ENCODE results near the gene B4GAT1.
"Not testable (repeated sequence)": the region's sequence is repeated elsewhere in the genome, so short reads cannot be mapped to it uniquely, and the experiment has no call there.

B4GAT1 gene

GRCh38 chr11:66367561-66368312, 20.3 kb upstream of the B4GAT1 start:
- peaks cover 32% of the 10 kb centered on the region for H3K27me3 Mint-ChIP-seq
- intact Hi-C loops (cut with micrococcal nuclease): no loop called here
- no peaks in the 10 kb centered on the region for H3K9me3 Mint-ChIP-seq
- H3K36me3 Mint-ChIP-seq (ENCODE audit: low read depth): no peaks in the 10 kb centered on the region
- H3K4me3 Mint-ChIP-seq: no peak overlapping the region
- H3K4me1 Mint-ChIP-seq (ENCODE audit: low read depth): peaks cover 5% of the 10 kb centered on the region
- H3K27ac Mint-ChIP-seq: no peak overlapping the region

GRCh38 chr11:66366844-66367477, 19.5 kb upstream of the B4GAT1 start:
- intact Hi-C loops (cut with micrococcal nuclease): no loop called here
- Mint-ChIP-seq H3K9me3 (no peaks in the 10 kb centered on the region), H3K27me3 (peaks cover 26% of the 10 kb centered on the region), H3K4me3 (no peak overlapping the region), H3K4me1 (ENCODE audit: low read depth) (peaks cover 5% of the 10 kb centered on the region), H3K27ac (no peak overlapping the region), H3K36me3 (ENCODE audit: low read depth) (no peaks in the 10 kb centered on the region)

GRCh38 chr11:66365711-66366619, 18.5 kb upstream of the B4GAT1 start:
- Mint-ChIP-seq H3K4me1 (ENCODE audit: low read depth) (peaks cover 2% of the 10 kb centered on the region), H3K9me3 (no peaks in the 10 kb centered on the region), H3K36me3 (ENCODE audit: low read depth) (no peaks in the 10 kb centered on the region), H3K4me3 (no peak overlapping the region), H3K27me3 (peaks cover 17% of the 10 kb centered on the region), H3K27ac (no peak overlapping the region)
- intact Hi-C loops (cut with micrococcal nuclease): no loop called here

- H3K4me1 Mint-ChIP-seq (ENCODE audit: low read depth): no peaks in the 10 kb centered on the region
- intact Hi-C loops (cut with micrococcal nuclease): no loop called here
Measured at GRCh38 chr11:66365166-66365565, 17.7 kb upstream of the B4GAT1 start.

GRCh38 chr11:66363805-66364535, 16.5 kb upstream of the B4GAT1 start:
- peaks cover 2% of the 10 kb centered on the region for H3K27me3 Mint-ChIP-seq
- no peaks in the 10 kb centered on the region for H3K36me3 Mint-ChIP-seq (ENCODE audit: low read depth)
- intact Hi-C loops (cut with micrococcal nuclease): no loop called here
- H3K9me3 Mint-ChIP-seq: no peaks in the 10 kb centered on the region
- H3K27ac Mint-ChIP-seq: no peak overlapping the region
- no peaks in the 10 kb centered on the region for H3K4me1 Mint-ChIP-seq (ENCODE audit: low read depth)
- H3K4me3 Mint-ChIP-seq: no peak overlapping the region

More at GRCh38 chr11:66365166-66365565, 17.7 kb upstream of the B4GAT1 start:
- Mint-ChIP-seq H3K36me3 (ENCODE audit: low read depth) (no peaks in the 10 kb centered on the region), H3K4me3 (no peak overlapping the region), H3K27ac (no peak overlapping the region), H3K9me3 (no peaks in the 10 kb centered on the region), H3K27me3 (peaks cover 9% of the 10 kb centered on the region)

- H3K27me3 Mint-ChIP-seq: no peaks in the 10 kb centered on the region
- no peak overlapping the region for H3K27ac Mint-ChIP-seq
- no peaks in the 10 kb centered on the region for H3K9me3 Mint-ChIP-seq
- no peaks in the 10 kb centered on the region for H3K4me1 Mint-ChIP-seq (ENCODE audit: low read depth)
- no peaks in the 10 kb centered on the region for H3K36me3 Mint-ChIP-seq (ENCODE audit: low read depth)
- no peak overlapping the region for H3K4me3 Mint-ChIP-seq
- intact Hi-C loops (cut with micrococcal nuclease): no loop called here
Measured at GRCh38 chr11:66363187-66363601, 15.8 kb upstream of the B4GAT1 start.

GRCh38 chr11:66362481-66363147, 15.2 kb upstream of the B4GAT1 start:
- no peaks in the 10 kb centered on the region for H3K27me3 Mint-ChIP-seq
- intact Hi-C loops (cut with micrococcal nuclease): no loop called here
- H3K4me1 Mint-ChIP-seq (ENCODE audit: low read depth): no peaks in the 10 kb centered on the region
- H3K9me3 Mint-ChIP-seq: no peaks in the 10 kb centered on the region
- H3K27ac Mint-ChIP-seq: no peak overlapping the region
- H3K36me3 Mint-ChIP-seq (ENCODE audit: low read depth): no peaks in the 10 kb centered on the region
- H3K4me3 Mint-ChIP-seq: no peak overlapping the region

- H3K9me3 Mint-ChIP-seq: no peaks in the 10 kb centered on the region
- H3K27ac Mint-ChIP-seq: no peak overlapping the region
- H3K4me3 Mint-ChIP-seq: no peak overlapping the region
- H3K36me3 Mint-ChIP-seq (ENCODE audit: low read depth): no peaks in the 10 kb centered on the region
- intact Hi-C loops (cut with micrococcal nuclease): no loop called here
- H3K27me3 Mint-ChIP-seq: no peaks in the 10 kb centered on the region
- H3K4me1 Mint-ChIP-seq (ENCODE audit: low read depth): no peaks in the 10 kb centered on the region
Measured at GRCh38 chr11:66361502-66361941, 14.1 kb upstream of the B4GAT1 start.

- Mint-ChIP-seq H3K9me3 (no peaks in the 10 kb centered on the region), H3K27ac (no peak overlapping the region), H3K4me3 (no peak overlapping the region), H3K4me1 (ENCODE audit: low read depth) (no peaks in the 10 kb centered on the region), H3K36me3 (ENCODE audit: low read depth) (no peaks in the 10 kb centered on the region), H3K27me3 (no peaks in the 10 kb centered on the region)
- intact Hi-C loops (cut with micrococcal nuclease): no loop called here
Measured at GRCh38 chr11:66360406-66361073, 13.1 kb upstream of the B4GAT1 start.

- H3K36me3 Mint-ChIP-seq (ENCODE audit: low read depth): no peaks in the 10 kb centered on the region
- intact Hi-C loops (cut with micrococcal nuclease): no loop called here
- H3K27me3 Mint-ChIP-seq: no peaks in the 10 kb centered on the region
- H3K27ac Mint-ChIP-seq: no peak overlapping the region
- no peaks in the 10 kb centered on the region for H3K9me3 Mint-ChIP-seq
- H3K4me3 Mint-ChIP-seq: no peak overlapping the region
- no peaks in the 10 kb centered on the region for H3K4me1 Mint-ChIP-seq (ENCODE audit: low read depth)
Measured at GRCh38 chr11:66359662-66360087, 12.2 kb upstream of the B4GAT1 start.

- H3K27ac Mint-ChIP-seq; intact Hi-C loops (cut with micrococcal nuclease); H3K9me3 Mint-ChIP-seq; H3K4me3 Mint-ChIP-seq; H3K36me3 Mint-ChIP-seq (ENCODE audit: low read depth): not testable (repeated sequence)
- H3K4me1 Mint-ChIP-seq (ENCODE audit: low read depth): peaks cover 17% of the 10 kb centered on the region
- peaks cover 24% of the 10 kb centered on the region for H3K27me3 Mint-ChIP-seq
Measured at GRCh38 chr11:66350560-66351235, 3.3 kb upstream of the B4GAT1 start.

GRCh38 chr11:66349084-66349386, 1.6 kb upstream of the B4GAT1 start:
- Mint-ChIP-seq H3K27me3 (peaks cover 24% of the 10 kb centered on the region), H3K36me3 (ENCODE audit: low read depth) (peaks cover 7% of the 10 kb centered on the region), H3K4me1 (ENCODE audit: low read depth) (peaks cover 30% of the 10 kb centered on the region), H3K4me3 (no peak overlapping the region), H3K27ac (no peak overlapping the region), H3K9me3 (no peaks in the 10 kb centered on the region)
- intact Hi-C loops (cut with micrococcal nuclease): no loop called here

Measured in dendritic cell treated with granulocyte-macrophage colony-stimulating factor and Interleukin-4, amounts not matched to agents 40 ng/mL and 50 ng/mL, for 4 days (primary cell).